Peyer's patch (tissue), 4 donors: ENCODE measurements around the gene ANTXRL. TPM values are rescaled to one million over a fixed set of nuclear protein-coding genes. Genes with fewer than 3 reads are reported as not detected.
"Not testable (repeated sequence)": the region's sequence is repeated elsewhere in the genome, so short reads cannot be mapped to it uniquely, and the experiment has no call there.

Experiments used
- DNase-seq, 3 donors: peaks; one replicate each; pipeline ENCODE4 v3.0.0-alpha.2; 2017 to 2019
- H3K27ac ChIP-seq, 4 donors: fragments of 200-600 bp; sonication (generic); one replicate each; pipeline ENCODE4 v1.5.1; 2016 to 2019
- H3K27me3 ChIP-seq, 2 donors: fragments of 200-600 bp; sonication (generic); one replicate each; pipeline ENCODE4 v1.5.1; 2019
- H3K36me3 ChIP-seq, 3 donors: fragments of 200-600 bp; sonication (generic); one replicate each; pipeline ENCODE4 v1.5.1; 2016 to 2019
- H3K4me1 ChIP-seq, 4 donors: fragments of 200-600 bp; sonication (generic); one replicate each; pipeline ENCODE4 v1.5.1; 2016 to 2019
- H3K4me3 ChIP-seq, 4 donors: fragments of 200-600 bp; sonication (generic); 1 replicate in 3 of 4; 2 replicates in 1 of 4; pipeline ENCODE4 v1.5.1; 2016 to 2019; ENCODE audit warnings: mild to moderate bottlenecking in 1 of 4
- H3K9me3 ChIP-seq, 4 donors: fragments of 200-600 bp; sonication (generic); one replicate each; pipeline ENCODE4 v1.5.1; 2016 to 2019; ENCODE audit warnings: mild to moderate bottlenecking in 1 of 4
- CTCF ChIP-seq, 6 experiments: fragments of 450-650 bp in 4 of 6; fragments of 200-600 bp in 2 of 6; sonication (generic) in 1 of 6; IDR thresholded peaks; one replicate each; pipeline ENCODE4 v1.5.1; 2017 to 2019; ENCODE audit warnings: antibody characterized with exemption in 6 of 6, mild to moderate bottlenecking in 3 of 6, moderate library complexity in 1 of 6
- POLR2A ChIP-seq, 2 donors: fragments of 450-650 bp; IDR thresholded peaks; one replicate each; pipeline ENCODE4 v1.5.1; 2017; ENCODE audit warnings: antibody characterized with exemption in 2 of 2, mild to moderate bottlenecking in 2 of 2, moderate library complexity in 2 of 2
- total RNA-seq, 4 donors: library from RNA; depleted of rRNA; stranded (reverse); fragments of >200 nt; gene quantifications; one replicate each; pipeline ENCODE4 v1.1.0, GENCODE V29; 2016

Gene ANTXRL
- total RNA-seq, 4 donors from 2014 or later: not detected

GRCh38 chr10:46245381-46245900 is 41.4 kb upstream of the ANTXRL start:
- H3K27me3 ChIP-seq: no peaks in the 10 kb centered on the region
- no peak overlapping the region for H3K27ac ChIP-seq
- H3K36me3 ChIP-seq: no peaks in the 10 kb centered on the region
- H3K9me3 ChIP-seq: no peaks in the 10 kb centered on the region
- no peak for TF ChIP-seq CTCF (IDR thresholded peaks at IDR 0.05)
- no peak for TF ChIP-seq POLR2A (IDR thresholded peaks at IDR 0.05)
- no peaks in the 10 kb centered on the region for H3K4me1 ChIP-seq
- peak in 1 of 3 donors; percentile 21 for DNase-seq
- H3K4me3 ChIP-seq: no peak overlapping the region

GRCh38 chr10:46246400-46247180 is 40.2 kb upstream of the ANTXRL start:
- not testable (repeated sequence) for H3K4me3 ChIP-seq, H3K27ac ChIP-seq, H3K4me1 ChIP-seq, H3K27me3 ChIP-seq, H3K9me3 ChIP-seq, H3K36me3 ChIP-seq
- DNase-seq: peak in 1 of 3 donors; percentile 31

- Histone ChIP-seq H3K27me3 (no peaks in the 10 kb centered on the region), H3K9me3 (no peaks in the 10 kb centered on the region), H3K36me3 (no peaks in the 10 kb centered on the region), H3K4me1 (no peaks in the 10 kb centered on the region), H3K4me3 (no peak overlapping the region), H3K27ac (no peak overlapping the region)
- DNase-seq: no peak
- no peak for TF ChIP-seq CTCF (IDR thresholded peaks at IDR 0.05)
- TF ChIP-seq POLR2A (IDR thresholded peaks at IDR 0.05): no peak
Measured at GRCh38 chr10:46247181-46247475, 39.7 kb upstream of the ANTXRL start.

- Histone ChIP-seq H3K27me3 (no peaks in the 10 kb centered on the region), H3K36me3 (no peaks in the 10 kb centered on the region), H3K4me3 (no peak overlapping the region), H3K27ac (no peak overlapping the region), H3K4me1 (no peaks in the 10 kb centered on the region), H3K9me3 (no peaks in the 10 kb centered on the region)
- no peak for TF ChIP-seq CTCF (IDR thresholded peaks at IDR 0.05)
- no peak for TF ChIP-seq POLR2A (IDR thresholded peaks at IDR 0.05)
- DNase-seq: peak in 1 of 3 donors; percentile 34
Measured at GRCh38 chr10:46247808-46248569, 38.8 kb upstream of the ANTXRL start.

GRCh38 chr10:46248651-46249146 is 38.1 kb upstream of the ANTXRL start:
- no peaks in the 10 kb centered on the region for H3K4me1 ChIP-seq
- peak in 2 of 3 donors; percentile 14 to 37 for DNase-seq
- no peaks in the 10 kb centered on the region for H3K9me3 ChIP-seq
- no peak for TF ChIP-seq POLR2A (IDR thresholded peaks at IDR 0.05)
- TF ChIP-seq CTCF (IDR thresholded peaks at IDR 0.05): no peak
- H3K27me3 ChIP-seq: no peaks in the 10 kb centered on the region
- no peak overlapping the region for H3K4me3 ChIP-seq
- H3K27ac ChIP-seq: no peak overlapping the region
- H3K36me3 ChIP-seq: no peaks in the 10 kb centered on the region

- not testable (repeated sequence) for H3K4me3 ChIP-seq, H3K9me3 ChIP-seq, H3K27me3 ChIP-seq, H3K4me1 ChIP-seq, H3K27ac ChIP-seq, H3K36me3 ChIP-seq
- DNase-seq: peak in 2 of 3 donors; percentile 14 to 40
Measured at GRCh38 chr10:46249617-46250344, 37.0 kb upstream of the ANTXRL start.
